ENCODE data around the gene ARNT2. TPM values are rescaled to one million over a fixed set of nuclear protein-coding genes. Genes with fewer than 3 reads are reported as not detected.

ARNT2 gene
- total RNA-seq, 1 donor from 2014 or later: 3.6 TPM

DNA sequence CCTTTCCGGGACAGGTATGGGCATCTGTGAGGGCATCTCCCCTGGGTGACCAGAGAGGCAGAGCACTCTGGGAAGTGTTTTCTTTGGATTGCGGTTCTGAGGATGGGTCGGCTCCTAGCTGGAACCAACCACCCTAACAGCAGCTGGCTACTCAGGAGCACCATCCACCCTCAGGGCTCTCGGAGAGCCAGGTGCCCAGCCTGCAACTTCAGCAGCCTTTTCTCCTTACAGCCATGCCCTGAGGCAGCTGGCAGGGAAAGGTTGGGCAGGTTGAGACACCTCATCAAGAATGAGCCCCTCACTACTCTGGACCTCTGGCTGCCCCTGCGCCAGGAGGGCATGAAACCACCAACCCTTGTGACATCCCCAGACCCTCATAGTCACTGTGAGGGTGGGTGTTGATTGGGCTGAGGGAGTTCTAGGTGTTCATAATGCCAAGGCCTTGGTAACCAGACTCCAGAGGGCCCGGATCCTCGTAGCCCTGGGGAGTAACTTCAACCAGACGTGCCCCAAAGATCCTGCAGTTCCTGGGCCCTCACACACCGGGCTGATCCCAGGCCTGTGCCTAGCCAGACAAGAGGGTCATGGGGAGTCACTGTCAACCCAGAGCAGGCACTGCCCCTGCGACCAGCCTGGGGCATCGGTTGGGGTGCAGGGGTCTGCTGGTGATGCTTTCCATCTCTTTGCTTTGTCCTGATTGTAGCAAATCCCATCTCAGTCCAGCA lies 176.5 kb downstream of the ARNT2 start:
- no peaks in the 10 kb centered on the region for H3K4me1 ChIP-seq
- H3K27ac ChIP-seq (replicated peaks): no peak overlapping the region
- no peaks in the 10 kb centered on the region for H3K9me3 ChIP-seq (replicated peaks)
- TF ChIP-seq, protein P1, sequence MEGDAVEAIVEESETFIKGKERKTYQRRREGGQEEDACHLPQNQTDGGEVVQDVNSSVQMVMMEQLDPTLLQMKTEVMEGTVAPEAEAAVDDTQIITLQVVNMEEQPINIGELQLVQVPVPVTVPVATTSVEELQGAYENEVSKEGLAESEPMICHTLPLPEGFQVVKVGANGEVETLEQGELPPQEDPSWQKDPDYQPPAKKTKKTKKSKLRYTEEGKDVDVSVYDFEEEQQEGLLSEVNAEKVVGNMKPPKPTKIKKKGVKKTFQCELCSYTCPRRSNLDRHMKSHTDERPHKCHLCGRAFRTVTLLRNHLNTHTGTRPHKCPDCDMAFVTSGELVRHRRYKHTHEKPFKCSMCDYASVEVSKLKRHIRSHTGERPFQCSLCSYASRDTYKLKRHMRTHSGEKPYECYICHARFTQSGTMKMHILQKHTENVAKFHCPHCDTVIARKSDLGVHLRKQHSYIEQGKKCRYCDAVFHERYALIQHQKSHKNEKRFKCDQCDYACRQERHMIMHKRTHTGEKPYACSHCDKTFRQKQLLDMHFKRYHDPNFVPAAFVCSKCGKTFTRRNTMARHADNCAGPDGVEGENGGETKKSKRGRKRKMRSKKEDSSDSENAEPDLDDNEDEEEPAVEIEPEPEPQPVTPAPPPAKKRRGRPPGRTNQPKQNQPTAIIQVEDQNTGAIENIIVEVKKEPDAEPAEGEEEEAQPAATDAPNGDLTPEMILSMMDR (IDR thresholded peaks at IDR 0.05; ENCODE audit: borderline replicate concordance): no peak
- intact Hi-C loops (cut with micrococcal nuclease): no loop called here
- H3K4me3 ChIP-seq: no peak overlapping the region
- no peaks in the 10 kb centered on the region for H3K36me3 ChIP-seq
- H3K27me3 ChIP-seq (ENCODE audit: low read depth): peaks cover 10% of the 10 kb centered on the region
- DNase-seq: no peak

DNA sequence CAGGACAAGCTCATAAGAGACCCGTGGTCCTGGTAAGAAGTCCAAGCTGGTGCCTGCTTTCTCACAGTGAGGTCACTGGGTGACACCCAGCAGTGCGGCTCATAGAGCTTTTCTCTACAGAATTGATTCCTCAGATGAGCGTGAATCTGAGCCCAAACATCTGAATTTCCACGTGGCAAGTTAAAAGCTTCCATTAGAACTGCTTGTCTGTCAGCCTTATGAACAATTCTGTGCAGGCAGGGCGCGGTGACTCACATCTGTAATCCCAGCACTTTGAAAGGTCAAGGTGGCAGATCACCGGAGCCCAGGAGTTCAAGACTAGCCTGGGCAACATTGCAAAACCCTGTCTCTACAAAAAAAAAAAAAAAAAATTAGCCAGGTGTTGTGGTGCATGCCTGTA lies 177.8 kb downstream of the ARNT2 start:
- Histone ChIP-seq H3K27me3 (ENCODE audit: low read depth) (peaks cover 7% of the 10 kb centered on the region), H3K4me1 (no peaks in the 10 kb centered on the region), H3K27ac (replicated peaks) (no peak overlapping the region), H3K9me3 (replicated peaks) (no peaks in the 10 kb centered on the region), H3K36me3 (no peaks in the 10 kb centered on the region), H3K4me3 (no peak overlapping the region)
- TF ChIP-seq, protein P1 (IDR thresholded peaks at IDR 0.05; ENCODE audit: borderline replicate concordance): no peak
- intact Hi-C loops (cut with micrococcal nuclease): no loop called here
- DNase-seq: no peak

DNA sequence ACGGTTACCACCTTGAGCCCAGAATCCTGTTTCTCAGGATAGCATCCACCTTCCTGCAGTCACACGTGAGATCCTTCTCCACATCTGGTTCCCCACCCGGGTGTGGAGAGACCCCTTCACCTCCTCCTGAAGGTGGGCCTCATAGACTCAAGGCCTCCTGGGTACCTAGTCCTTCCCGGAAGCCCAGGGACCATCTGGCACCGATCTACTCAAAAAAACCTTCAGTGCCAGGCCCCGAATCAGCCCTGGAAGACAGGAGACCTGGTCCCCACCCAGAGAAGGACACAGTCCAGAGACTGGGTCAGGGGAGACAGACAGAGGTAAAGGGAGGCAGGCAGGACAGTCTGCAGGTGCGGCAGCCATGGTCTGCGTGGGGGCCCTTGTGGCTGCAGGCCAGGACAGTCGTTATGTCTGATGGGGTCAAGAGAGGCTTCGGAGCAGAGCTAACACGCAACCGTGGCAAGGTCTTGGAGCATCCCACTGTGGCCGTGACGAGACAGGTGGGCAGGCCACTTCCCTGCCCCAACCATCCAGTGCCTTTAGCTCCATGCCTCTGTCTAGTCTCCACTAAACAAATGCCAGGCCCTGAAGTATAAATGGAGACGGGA lies 178.7 kb downstream of the ARNT2 start:
- TF ChIP-seq, protein P1 (IDR thresholded peaks at IDR 0.05; ENCODE audit: borderline replicate concordance): no peak
- intact Hi-C loops (cut with micrococcal nuclease): no loop called here
- H3K4me1 ChIP-seq: no peaks in the 10 kb centered on the region
- H3K27ac ChIP-seq (replicated peaks): no peak overlapping the region
- no peaks in the 10 kb centered on the region for H3K36me3 ChIP-seq
- H3K4me3 ChIP-seq: no peak overlapping the region
- no peak for DNase-seq
- H3K9me3 ChIP-seq (replicated peaks): no peaks in the 10 kb centered on the region
- H3K27me3 ChIP-seq (ENCODE audit: low read depth): peaks cover 7% of the 10 kb centered on the region

DNA sequence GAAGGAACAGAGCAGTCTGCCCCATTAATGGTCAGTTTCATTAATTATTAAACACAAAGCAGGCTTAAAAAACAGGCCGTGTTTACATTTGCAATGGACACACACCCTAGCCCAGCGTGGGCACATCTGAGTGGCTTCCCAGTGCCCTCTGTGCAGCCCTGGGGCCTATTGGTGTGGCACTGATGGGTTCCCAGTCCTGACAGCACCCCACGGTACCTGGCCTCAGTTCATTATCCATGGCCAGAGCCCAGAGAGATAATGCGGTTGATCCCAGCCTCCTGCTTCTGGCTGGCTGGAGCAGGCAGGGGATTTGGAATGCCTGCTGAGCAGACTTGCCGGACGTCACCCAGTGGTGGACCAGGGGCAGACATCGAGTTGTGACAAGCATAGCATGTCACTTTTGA lies 180.4 kb downstream of the ARNT2 start:
- no peak overlapping the region for H3K4me3 ChIP-seq
- intact Hi-C loops (cut with micrococcal nuclease): no loop called here
- peaks cover 3% of the 10 kb centered on the region for H3K27me3 ChIP-seq (ENCODE audit: low read depth)
- no peak for DNase-seq
- H3K36me3 ChIP-seq: no peaks in the 10 kb centered on the region
- no peaks in the 10 kb centered on the region for H3K9me3 ChIP-seq (replicated peaks)
- H3K27ac ChIP-seq (replicated peaks): no peak overlapping the region
- H3K4me1 ChIP-seq: no peaks in the 10 kb centered on the region
- TF ChIP-seq, protein P1 (IDR thresholded peaks at IDR 0.05; ENCODE audit: borderline replicate concordance): peak; percentile 21

DNA sequence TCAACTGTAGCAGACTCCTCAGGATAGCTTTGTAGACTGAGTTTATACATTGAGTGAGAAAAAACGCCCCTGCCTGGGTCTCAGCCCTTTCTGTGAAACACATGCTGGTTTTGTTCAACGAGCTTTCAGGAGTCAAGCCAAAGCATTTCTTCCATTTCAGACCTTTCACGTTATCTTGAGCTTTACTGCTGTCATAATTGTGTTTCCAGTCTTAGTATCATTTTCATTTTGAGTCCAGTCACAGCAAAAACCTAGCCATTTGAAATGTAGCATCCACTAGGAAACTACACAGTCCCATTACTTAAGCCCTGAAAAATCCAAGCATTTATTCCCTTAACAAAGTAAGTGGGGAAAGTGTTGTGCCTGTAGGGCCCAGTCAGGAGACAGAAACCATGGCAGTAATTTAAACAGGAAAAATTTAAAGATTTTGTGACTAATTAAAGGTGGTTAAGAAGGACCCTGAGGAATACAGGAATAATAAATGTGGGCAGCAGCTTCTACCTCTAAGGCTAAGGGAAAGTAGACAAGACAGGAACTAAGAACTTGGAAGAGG lies 180.9 kb downstream of the ARNT2 start:
- intact Hi-C loops (cut with micrococcal nuclease): no loop called here
- H3K4me3 ChIP-seq: no peak overlapping the region
- H3K9me3 ChIP-seq (replicated peaks): no peaks in the 10 kb centered on the region
- TF ChIP-seq, protein P1 (IDR thresholded peaks at IDR 0.05; ENCODE audit: borderline replicate concordance): no peak
- H3K27ac ChIP-seq (replicated peaks): no peak overlapping the region
- no peaks in the 10 kb centered on the region for H3K36me3 ChIP-seq
- no peak for DNase-seq
- H3K27me3 ChIP-seq (ENCODE audit: low read depth): peaks cover 3% of the 10 kb centered on the region
- H3K4me1 ChIP-seq: no peaks in the 10 kb centered on the region

Data from left ventricle myocardium inferior (tissue), 1 donor.